GM12878 (cell line): ENCODE data around the gene ROBO1. TPM values are rescaled to one million over a fixed set of nuclear protein-coding genes. Genes with fewer than 3 reads are reported as not detected.

Experiments used
- ATAC-seq: fragments of 200-7000 bp; cut with Tn5 transposase; 3 replicates; pipeline ENCODE4 v1.9.1; 2020; ENCODE audit warnings: mild to moderate bottlenecking, moderate library complexity
- BruUV-seq: library from RNA; stranded (reverse); fragments of 400-500 nt; replicated peaks from 2 replicates; lab custom pipeline; 2021; lab: Mats Ljungman, UMichigan
- CTCF ChIA-PET: fragments of 300-600 bp; sonication (Branson Sonifier 250); formaldehyde crosslinking; extraction: SDS; loops from one replicate; lab custom pipeline; 2021; ENCODE audit warnings: inconsistent platforms; lab: Yijun Ruan, JAX
- POLR2A ChIA-PET: fragments of 350-600 bp; formaldehyde crosslinking; extraction: SDS; loops from one replicate; lab custom pipeline; 2021; ENCODE audit warnings: inconsistent platforms; lab: Charles Lee
- RAD21 ChIA-PET: fragments of 300-600 bp; sonication (Branson Sonifier 250); formaldehyde crosslinking; loops from one replicate; lab custom pipeline; 2023; ENCODE audit warnings: antibody characterized with exemption; ENCODE audit not compliant: unreplicated experiment; lab: Charles Lee
- SMC1A ChIA-PET: fragments of 300-600 bp; sonication (Branson Sonifier 250); formaldehyde crosslinking; loops from one replicate; lab custom pipeline; 2023; ENCODE audit not compliant: unreplicated experiment, uncharacterized antibody; lab: Charles Lee
- DNase-seq: peaks from one replicate; pipeline ENCODE4 v3.0.0-alpha.2; 2011; ENCODE audit warnings: low read depth, low spot score
- FAIRE-seq: peaks from 3 replicates; lab custom pipeline; 2011; peaks lifted over from hg19 to GRCh38; lab: Jason Lieb, UNC
- H2AFZ ChIP-seq: 2 replicates; pipeline ENCODE4 v1.6.0; 2011; ENCODE audit warnings: low read depth, low read length, control low read depth; ENCODE audit not compliant: control insufficient read depth
- H3K27ac ChIP-seq: 2 replicates; pipeline ENCODE4 v1.5.1; 2011; ENCODE audit warnings: control low read depth; ENCODE audit not compliant: control insufficient read depth, insufficient read depth
- H3K27me3 ChIP-seq, 2 experiments: replicated peaks in 1 of 2; 2 replicates each; pipeline versions ENCODE4 v1.6.0 to v1.6.1; 2011; ENCODE audit warnings: low read length in 1 of 2; ENCODE audit not compliant: control insufficient read depth in 2 of 2, insufficient read depth in 2 of 2
- H3K36me3 ChIP-seq, 2 experiments: 2 replicates each; pipeline ENCODE4 v1.5.1; 2011; ENCODE audit warnings: low read length in 1 of 2; ENCODE audit not compliant: control insufficient read depth in 2 of 2, insufficient read depth in 2 of 2
- H3K4me1 ChIP-seq: 2 replicates; pipeline ENCODE4 v1.6.1; 2011; ENCODE audit warnings: mild to moderate bottlenecking, low read length, moderate library complexity, mixed read lengths; ENCODE audit not compliant: control insufficient read depth, insufficient read depth
- H3K4me2 ChIP-seq: 2 replicates; pipeline ENCODE4 v1.6.0; 2011; ENCODE audit warnings: control low read depth; ENCODE audit not compliant: control insufficient read depth, insufficient read depth
- H3K4me3 ChIP-seq: fragments of 200-600 bp; sonication (generic); 2 replicates; pipeline ENCODE4 v1.5.1; 2016
- H3K79me2 ChIP-seq: 2 replicates; pipeline ENCODE4 v1.6.0; 2011; ENCODE audit warnings: low read length; ENCODE audit not compliant: control insufficient read depth, insufficient read depth
- H3K9ac ChIP-seq: 2 replicates; pipeline ENCODE4 v1.8.0; 2011; ENCODE audit warnings: low read length, control low read depth, mixed read lengths; ENCODE audit not compliant: control insufficient read depth, insufficient read depth
- H3K9me3 ChIP-seq: replicated peaks from 3 replicates; pipeline ENCODE4 v1.5.1; 2011; ENCODE audit warnings: mild to moderate bottlenecking, low read length; ENCODE audit not compliant: control insufficient read depth, insufficient read depth
- H4K20me1 ChIP-seq: 2 replicates; pipeline ENCODE4 v1.6.0; 2011; ENCODE audit not compliant: control insufficient read depth, insufficient read depth
- BRCA1 ChIP-seq: IDR thresholded peaks from 2 replicates; pipeline ENCODE4 v1.6.1; 2011; ENCODE audit warnings: low read depth, low read length, improper control_type of control experiment
- CHD2 ChIP-seq: IDR thresholded peaks from 2 replicates; pipeline ENCODE4 v1.6.1; 2011; ENCODE audit warnings: low read depth, low read length, improper control_type of control experiment, borderline replicate concordance
- DPF2 ChIP-seq: fragments of 450-650 bp; IDR thresholded peaks from 2 replicates; pipeline ENCODE4 v1.6.1; 2017; ENCODE audit warnings: mild to moderate bottlenecking
- ESRRA ChIP-seq: IDR thresholded peaks from 2 replicates; pipeline ENCODE4 v1.6.1; 2012; ENCODE audit warnings: mild to moderate bottlenecking, low read length, improper control_type of control experiment
- FOS ChIP-seq: IDR thresholded peaks from 3 replicates; pipeline ENCODE4 v1.6.1; 2011; ENCODE audit warnings: borderline replicate concordance; ENCODE audit not compliant: insufficient read length; ENCODE audit errors: extremely low read depth
- FOXK2 ChIP-seq: fragments of 450-650 bp; IDR thresholded peaks from 2 replicates; pipeline ENCODE4 v1.6.1; 2017; ENCODE audit warnings: mild to moderate bottlenecking, moderate library complexity
- HDAC2 ChIP-seq: fragments of 200-600 bp; sonication (generic); IDR thresholded peaks from 2 replicates; pipeline ENCODE4 v1.6.1; 2017
- IRF3 ChIP-seq: fragments of 450-650 bp; IDR thresholded peaks from 2 replicates; pipeline ENCODE4 v1.6.1; 2014; ENCODE audit warnings: mild to moderate bottlenecking
- KLF5 ChIP-seq: fragments of 450-650 bp; IDR thresholded peaks from 2 replicates; pipeline ENCODE4 v1.6.1; 2014; ENCODE audit warnings: mild to moderate bottlenecking; ENCODE audit not compliant: partially characterized antibody
- MTA2 ChIP-seq: fragments of 450-650 bp; IDR thresholded peaks from 2 replicates; pipeline ENCODE4 v1.6.1; 2016; ENCODE audit warnings: low read depth, mild to moderate bottlenecking, moderate library complexity
- NFXL1 ChIP-seq: fragments of 450-650 bp; IDR thresholded peaks from 2 replicates; pipeline ENCODE4 v1.6.1; 2017; ENCODE audit warnings: antibody characterized with exemption, mild to moderate bottlenecking, borderline replicate concordance
- NRF1 ChIP-seq: conservative IDR thresholded peaks from 2 replicates; pipeline ENCODE4 v1.6.1; 2011; ENCODE audit warnings: mild to moderate bottlenecking, low read depth, low read length, improper control_type of control experiment
- PKNOX1 ChIP-seq: fragments of 450-650 bp; IDR thresholded peaks from 2 replicates; pipeline ENCODE4 v1.6.1; 2016; ENCODE audit warnings: mild to moderate bottlenecking
- RAD21 ChIP-seq: IDR thresholded peaks from 2 replicates; pipeline ENCODE4 v1.6.1; 2011; ENCODE audit warnings: mild to moderate bottlenecking, low read depth, low read length, moderate library complexity; ENCODE audit not compliant: insufficient read depth
- RB1 ChIP-seq: fragments of 450-650 bp; formaldehyde crosslinking; IDR thresholded peaks from 2 replicates; pipeline ENCODE4 v1.6.1; 2017; ENCODE audit warnings: mild to moderate bottlenecking, borderline replicate concordance
- RELA ChIP-seq: fragments of 450-650 bp; IDR thresholded peaks from 2 replicates; pipeline ENCODE4 v1.8.0; 2014; ENCODE audit warnings: borderline replicate concordance; ENCODE audit not compliant: partially characterized antibody
- SMAD1 ChIP-seq: fragments of 450-650 bp; IDR thresholded peaks from 2 replicates; pipeline ENCODE4 v1.6.1; 2018; ENCODE audit warnings: mild to moderate bottlenecking, low read depth; ENCODE audit not compliant: partially characterized antibody
- SRF ChIP-seq, 2 experiments: IDR thresholded peaks; 2 replicates each; pipeline ENCODE4 v1.6.1; 2011; ENCODE audit warnings: low read depth in 2 of 2, low read length in 2 of 2, mild to moderate bottlenecking in 1 of 2, moderate library complexity in 1 of 2
- TAF1 ChIP-seq: IDR thresholded peaks from 2 replicates; pipeline ENCODE4 v1.6.1; 2011; ENCODE audit warnings: mild to moderate bottlenecking, low read depth, low read length, borderline replicate concordance
- WGBS: methylation state at CpG from one replicate; pipeline ENCODE4 v1.1.6; 2016; ENCODE audit warnings: low lambda C conversion rate; ENCODE audit not compliant: insufficient replicate concordance, insufficient coverage; ENCODE audit errors: missing lambda C conversion rate; 5-methylcytosine and 5-hydroxymethylcytosine counted together
- in situ Hi-C: fragments of 300-500 bp; cut with MboI; formaldehyde crosslinking; loops from 9 replicates; pipeline ENCODE4 v1.14.3; 2018; ENCODE audit warnings: mixed read lengths
- intact Hi-C: fragments of 100-400 bp; cut with micrococcal nuclease; formaldehyde crosslinking; loops from one replicate; pipeline ENCODE4 v1.14.2; 2022; ENCODE audit not compliant: unreplicated experiment
- polyA plus RNA-seq, 11 experiments: library from polyadenylated mRNA; depleted of rRNA in 4 of 11; unstranded in 6 of 11; stranded (reverse) in 5 of 11; fragments of >200 nt; fragmentation: Nextera tagmentation in 4 of 11; fragmentation: Illumina TruSeq in 1 of 11; extraction: Ambion mirVana in 4 of 11; extraction: Trizol in 1 of 11; gene quantifications; 1 replicate in 1 of 11; 2 replicates in 10 of 11; pipeline versions ENCODE4 v1.2.1 to v1.2.3, GENCODE V29; 2011 to 2016; ENCODE audit warnings: inconsistent platforms in 2 of 11, missing spikeins in 2 of 11, low read depth in 1 of 11
- total RNA-seq, 4 experiments: library from RNA; depleted of rRNA in 3 of 4; stranded (reverse); fragments of >200 nt in 3 of 4; fragmentation: Illumina TruSeq in 1 of 4; extraction: Trizol in 1 of 4; gene quantifications; 2 replicates each; pipeline versions ENCODE4 v1.2.1 to v1.2.3, GENCODE V29; 2013 to 2021

Gene ROBO1
- total and polyA plus RNA-seq, 10 of the 15 experiments (the other 5 are each of a cell fraction or from before 2014, with no cell fraction given) = 0.29 to 46.5 (median 1.2) TPM

GRCh38 chr3:79636372-79636771 is 131.4 kb downstream of the ROBO1 start:
- Histone ChIP-seq H3K4me2 (no peak overlapping the region), H4K20me1 (no peaks in the 10 kb centered on the region), H2AFZ (no peak overlapping the region), H3K27ac (no peak overlapping the region), H3K9me3 (no peaks in the 10 kb centered on the region), H3K36me3 (no peaks in the 10 kb centered on the region), H3K9ac (no peak overlapping the region), H3K79me2 (no peaks in the 10 kb centered on the region), H3K4me1 (no peaks in the 10 kb centered on the region), H3K27me3 (no peaks in the 10 kb centered on the region), H3K4me3 (no peak overlapping the region)
- TF ChIP-seq HDAC2 (no peak), RAD21 (no peak), SMAD1 (no peak), NRF1 (no peak), RELA (no peak), NFXL1 (no peak), FOS (no peak), IRF3 (no peak), BRCA1 (no peak), KLF5 (no peak), SRF (IDR thresholded peaks at IDR 0.05; ENCODE audit: low read depth in 2 of 2, low read length in 2 of 2) (no peak), TAF1 (no peak), PKNOX1 (no peak), MTA2 (no peak), CHD2 (no peak), RB1 (no peak), FOXK2 (no peak), ESRRA (no peak), DPF2 (no peak)
- POLR2A ChIA-PET = no interaction called here
- RAD21 ChIA-PET = no interaction called here
- SMC1A ChIA-PET = no interaction called here
- BruUV-seq = no TSS peak
- CTCF ChIA-PET = no interaction called here
- ATAC-seq (no peak), DNase-seq (no peak), FAIRE-seq (no peak)
- intact Hi-C loops = no loop called here
- WGBS = 31% methylated on average over 4 of the region's 4 CpGs
- in situ Hi-C loops = no loop called here
